ENCODE data around the gene CDH11.

CDH11 gene

DNA sequence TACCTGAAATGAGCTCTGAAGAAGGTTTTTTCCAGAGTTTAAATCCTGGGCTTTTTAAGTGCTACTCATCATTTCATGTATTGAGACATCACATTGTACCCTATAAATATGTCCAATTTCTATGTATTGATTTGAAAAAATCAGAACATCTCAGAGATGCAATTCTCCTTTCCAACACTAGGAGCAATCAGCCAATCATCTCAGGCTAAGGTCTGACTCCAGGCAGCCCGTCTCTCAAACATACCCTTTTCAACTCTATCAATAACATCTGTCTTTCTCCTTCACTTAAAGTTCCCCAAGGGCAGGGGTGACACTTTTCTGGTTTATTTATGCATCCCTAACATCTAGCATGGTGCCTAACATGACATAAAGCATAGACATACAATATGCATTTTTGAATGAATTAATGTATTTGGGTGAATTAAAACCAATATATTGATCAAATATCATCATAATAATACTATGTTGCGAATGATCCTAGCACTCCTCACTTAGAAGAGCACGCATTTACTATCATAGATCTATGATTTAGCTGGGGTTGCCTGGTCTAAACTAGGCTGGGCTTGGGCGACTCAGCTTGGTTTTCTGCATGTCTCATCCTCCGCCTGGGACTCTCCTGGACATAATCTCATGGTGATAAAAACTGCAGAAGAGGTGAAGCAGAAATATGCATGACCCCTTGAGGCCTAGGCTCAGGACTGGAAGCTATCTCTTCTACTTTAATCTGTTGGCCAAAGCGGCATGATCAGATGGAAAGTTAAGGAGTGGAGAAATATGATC lies 5.2 kb upstream of the CDH11 start:
- no peak for DNase-seq (ENCODE audit: low spot score)
- in situ Hi-C loops (cut with MboI; ENCODE audit: low sequenced_read_pairs, unreplicated experiment): no loop called here
- TF ChIP-seq, protein P1, sequence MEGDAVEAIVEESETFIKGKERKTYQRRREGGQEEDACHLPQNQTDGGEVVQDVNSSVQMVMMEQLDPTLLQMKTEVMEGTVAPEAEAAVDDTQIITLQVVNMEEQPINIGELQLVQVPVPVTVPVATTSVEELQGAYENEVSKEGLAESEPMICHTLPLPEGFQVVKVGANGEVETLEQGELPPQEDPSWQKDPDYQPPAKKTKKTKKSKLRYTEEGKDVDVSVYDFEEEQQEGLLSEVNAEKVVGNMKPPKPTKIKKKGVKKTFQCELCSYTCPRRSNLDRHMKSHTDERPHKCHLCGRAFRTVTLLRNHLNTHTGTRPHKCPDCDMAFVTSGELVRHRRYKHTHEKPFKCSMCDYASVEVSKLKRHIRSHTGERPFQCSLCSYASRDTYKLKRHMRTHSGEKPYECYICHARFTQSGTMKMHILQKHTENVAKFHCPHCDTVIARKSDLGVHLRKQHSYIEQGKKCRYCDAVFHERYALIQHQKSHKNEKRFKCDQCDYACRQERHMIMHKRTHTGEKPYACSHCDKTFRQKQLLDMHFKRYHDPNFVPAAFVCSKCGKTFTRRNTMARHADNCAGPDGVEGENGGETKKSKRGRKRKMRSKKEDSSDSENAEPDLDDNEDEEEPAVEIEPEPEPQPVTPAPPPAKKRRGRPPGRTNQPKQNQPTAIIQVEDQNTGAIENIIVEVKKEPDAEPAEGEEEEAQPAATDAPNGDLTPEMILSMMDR (IDR thresholded peaks at IDR 0.05; ENCODE audit: borderline replicate concordance, control extremely low read depth, extremely low read depth, insufficient read depth, missing control alignments): no peak

DNA sequence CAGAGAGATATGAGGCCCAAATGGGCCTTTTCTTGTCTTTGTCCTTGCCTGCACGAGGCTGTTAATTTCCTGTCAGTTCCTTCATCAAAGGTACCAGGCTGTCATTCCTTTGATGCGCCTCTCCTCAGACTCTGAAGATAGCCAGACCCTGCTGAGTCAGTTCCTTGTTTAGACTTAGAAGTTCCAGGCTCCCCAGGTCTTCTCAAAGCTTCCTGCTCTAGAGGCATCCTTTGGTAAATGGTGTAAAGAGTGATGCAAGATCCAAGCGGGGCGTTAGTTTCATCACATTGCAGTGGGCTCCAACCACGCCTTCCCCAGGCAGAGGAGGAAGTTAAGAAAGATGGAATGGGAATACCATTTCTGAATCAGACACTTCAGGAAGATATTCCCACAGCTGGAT lies 4.0 kb upstream of the CDH11 start:
- in situ Hi-C loops (cut with MboI; ENCODE audit: low sequenced_read_pairs, unreplicated experiment): no loop called here
- no peak for DNase-seq (ENCODE audit: low spot score)
- TF ChIP-seq, protein P1 (IDR thresholded peaks at IDR 0.05; ENCODE audit: borderline replicate concordance, control extremely low read depth, extremely low read depth, insufficient read depth, missing control alignments): no peak

DNA sequence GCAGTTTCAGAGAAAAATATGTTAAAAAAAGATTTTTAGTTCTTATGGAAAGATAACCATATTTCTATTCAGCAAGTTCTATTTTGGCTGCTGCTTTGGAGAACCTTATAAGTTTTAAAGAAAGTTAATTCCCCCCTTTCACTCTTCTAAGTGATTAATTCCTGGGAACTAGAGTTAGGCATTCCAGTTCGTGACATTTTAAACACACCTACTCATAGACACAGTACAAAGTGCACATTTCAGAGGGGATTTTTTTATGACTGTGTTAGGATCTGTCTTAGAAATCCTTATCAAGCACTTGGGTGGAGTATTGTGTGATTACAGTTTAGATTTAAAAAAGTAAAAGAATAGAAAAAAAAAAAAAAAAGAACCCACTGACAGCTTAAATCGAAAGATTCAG lies 3.5 kb upstream of the CDH11 start:
- DNase-seq (ENCODE audit: low spot score): no peak
- TF ChIP-seq, protein P1 (IDR thresholded peaks at IDR 0.05; ENCODE audit: borderline replicate concordance, control extremely low read depth, extremely low read depth, insufficient read depth, missing control alignments): no peak
- in situ Hi-C loops (cut with MboI; ENCODE audit: low sequenced_read_pairs, unreplicated experiment): no loop called here

DNA sequence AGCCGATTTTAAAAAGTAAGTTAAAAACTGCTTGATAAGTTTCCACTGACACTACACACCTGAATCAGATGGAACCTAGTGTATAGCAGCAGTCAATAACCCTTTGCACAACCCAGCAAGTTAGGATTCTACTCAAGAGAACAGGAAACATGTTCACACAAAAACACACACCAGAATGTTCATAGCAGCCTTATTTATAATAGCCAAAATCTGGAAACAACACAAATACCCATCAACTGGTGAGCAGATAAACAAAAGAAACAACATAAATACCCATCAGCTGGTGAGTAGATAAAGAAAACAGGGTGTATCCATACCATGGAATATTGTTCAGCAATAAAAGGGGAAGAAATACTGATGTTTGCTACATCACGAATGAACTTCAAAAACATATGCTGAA lies 2.7 kb upstream of the CDH11 start:
- in situ Hi-C loops (cut with MboI; ENCODE audit: low sequenced_read_pairs, unreplicated experiment): no loop called here
- no peak for DNase-seq (ENCODE audit: low spot score)
- TF ChIP-seq, protein P1 (IDR thresholded peaks at IDR 0.05; ENCODE audit: borderline replicate concordance, control extremely low read depth, extremely low read depth, insufficient read depth, missing control alignments): no peak

DNA sequence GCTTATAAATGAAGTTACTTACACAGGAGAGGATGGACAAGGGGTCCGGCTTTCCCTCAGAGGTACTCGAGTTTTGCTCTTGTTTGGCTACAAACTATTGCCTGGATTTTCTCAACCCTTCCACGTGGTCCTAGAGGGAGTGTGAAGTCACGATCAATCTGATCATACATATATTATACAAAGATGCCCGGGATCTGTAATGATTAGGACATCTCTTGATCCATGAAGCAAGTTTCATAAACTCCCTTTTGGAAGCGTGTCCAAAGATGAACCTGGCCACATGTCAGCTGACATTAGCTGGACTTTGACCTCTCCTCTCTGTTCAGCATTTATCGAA lies 2.3 kb upstream of the CDH11 start:
- in situ Hi-C loops (cut with MboI; ENCODE audit: low sequenced_read_pairs, unreplicated experiment): no loop called here
- TF ChIP-seq, protein P1 (IDR thresholded peaks at IDR 0.05; ENCODE audit: borderline replicate concordance, control extremely low read depth, extremely low read depth, insufficient read depth, missing control alignments): no peak
- DNase-seq (ENCODE audit: low spot score): no peak

DNA sequence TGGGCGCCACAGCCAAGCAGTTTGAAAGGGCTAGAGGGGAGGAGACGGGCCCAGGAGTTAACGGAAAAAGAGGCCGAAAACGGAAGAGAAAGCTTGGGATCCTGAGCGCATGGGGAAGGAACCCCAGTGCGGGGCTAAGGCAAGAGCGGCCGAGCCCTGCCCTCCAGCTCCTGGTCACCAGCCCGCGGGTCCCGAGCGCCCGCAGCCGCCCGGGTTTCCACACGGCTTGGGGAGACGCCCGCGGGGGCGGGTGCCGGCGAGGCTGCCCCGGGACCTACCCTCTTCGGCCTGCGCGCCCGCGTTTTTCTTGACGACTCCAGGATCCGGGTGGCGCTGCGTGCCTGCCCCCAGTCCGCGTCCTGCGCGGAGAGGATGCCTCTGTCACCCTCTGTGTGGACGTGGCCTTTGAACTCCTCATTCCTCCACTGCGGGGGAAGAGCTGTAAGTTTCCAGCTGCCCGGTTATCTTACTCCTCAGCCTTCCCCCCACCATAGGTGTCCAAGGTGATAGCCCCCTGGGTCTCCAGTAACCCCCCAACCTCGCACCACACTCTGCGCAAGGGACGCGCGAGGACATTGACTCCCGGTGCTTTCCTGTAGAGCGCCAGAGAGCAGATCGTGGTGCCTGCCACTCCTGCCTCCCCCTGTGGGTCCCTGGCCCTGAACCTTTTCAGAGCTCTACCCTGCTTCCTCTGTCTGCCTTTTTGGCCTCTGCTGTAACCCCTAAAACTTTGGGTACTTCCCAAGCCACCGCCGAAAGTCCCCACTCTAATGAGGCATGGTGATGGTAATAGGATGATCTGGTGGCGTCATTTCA lies 1.7 kb upstream of the CDH11 start:
- in situ Hi-C loops (cut with MboI; ENCODE audit: low sequenced_read_pairs, unreplicated experiment): no loop called here
- TF ChIP-seq, protein P1 (IDR thresholded peaks at IDR 0.05; ENCODE audit: borderline replicate concordance, control extremely low read depth, extremely low read depth, insufficient read depth, missing control alignments): no peak
- no peak for DNase-seq (ENCODE audit: low spot score)
